ENCODE results near the gene PKD2.
"Not testable (repeated sequence)": the region's sequence is repeated elsewhere in the genome, so short reads cannot be mapped to it uniquely, and the experiment has no call there.

PKD2 gene

GRCh38 chr4:87986508-87986907 is 20.9 kb upstream of the PKD2 start:
- no peak for DNase-seq (ENCODE audit: low spot score)

GRCh38 chr4:87989765-87990164 is 17.7 kb upstream of the PKD2 start:
- no peak for DNase-seq (ENCODE audit: low spot score)

DNA sequence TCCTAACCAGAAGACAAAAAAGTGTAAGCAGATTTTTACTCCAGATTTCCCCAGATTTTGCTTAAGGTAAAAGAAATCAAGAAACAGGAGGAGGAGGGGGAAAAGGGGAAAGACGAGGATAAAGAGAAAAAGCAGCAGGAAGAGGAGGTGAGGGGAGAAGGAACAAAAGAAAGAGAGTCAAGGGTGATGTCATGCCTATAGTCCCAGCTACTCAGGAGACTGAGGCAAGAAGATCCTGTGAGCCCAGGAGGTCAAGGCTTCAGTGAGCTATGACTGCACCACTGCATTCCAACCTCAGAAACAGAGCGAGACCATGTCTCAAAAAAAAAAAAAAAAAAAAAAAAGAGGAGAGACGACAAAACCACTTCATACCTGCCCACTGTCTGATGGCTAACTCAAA is 12.0 kb upstream of the PKD2 start:
- no peak for DNase-seq (ENCODE audit: low spot score)

GRCh38 chr4:87999191-87999691 is 8.2 kb upstream of the PKD2 start:
- not testable (repeated sequence) for DNase-seq (ENCODE audit: low spot score)

DNA sequence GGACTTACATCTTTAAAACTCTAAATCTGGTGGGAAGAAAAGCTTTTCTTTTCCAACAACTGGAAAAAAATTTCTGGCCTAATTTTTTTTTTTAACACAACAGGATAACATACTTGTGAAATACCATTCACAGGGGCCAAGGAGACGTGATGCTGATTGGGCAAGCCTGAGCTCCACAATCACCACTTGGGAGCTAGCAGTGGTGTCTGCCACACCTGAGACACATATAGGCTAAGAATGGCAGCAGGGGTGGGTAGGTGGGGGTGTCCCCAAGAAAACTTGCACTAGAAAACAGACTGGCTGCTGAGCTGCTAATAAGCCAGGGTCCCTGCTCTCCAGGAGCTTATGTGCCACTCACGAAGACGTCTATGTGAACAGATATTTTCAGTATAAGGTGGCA is 5.6 kb upstream of the PKD2 start:
- no peak for DNase-seq (ENCODE audit: low spot score)

DNA sequence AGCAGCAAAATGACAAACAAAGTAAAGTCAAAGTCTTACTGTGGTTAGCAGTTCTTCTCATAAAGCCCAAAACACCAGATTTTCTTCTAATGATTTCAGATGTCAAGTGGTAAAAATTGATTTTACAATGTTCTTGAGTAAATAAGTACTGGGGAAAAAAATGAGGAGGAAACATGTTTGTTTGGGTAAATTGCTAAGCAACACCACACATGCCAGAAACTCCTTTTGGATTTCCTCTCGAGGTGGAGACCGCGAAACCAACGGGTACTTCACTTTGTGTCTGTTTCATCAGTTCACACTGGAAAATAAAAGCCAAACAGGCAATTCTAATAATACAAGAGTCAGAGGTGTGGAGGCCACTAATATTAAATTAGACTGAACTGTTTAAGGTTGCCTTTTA is 4.6 kb upstream of the PKD2 start:
- no peak for DNase-seq (ENCODE audit: low spot score)

DNA sequence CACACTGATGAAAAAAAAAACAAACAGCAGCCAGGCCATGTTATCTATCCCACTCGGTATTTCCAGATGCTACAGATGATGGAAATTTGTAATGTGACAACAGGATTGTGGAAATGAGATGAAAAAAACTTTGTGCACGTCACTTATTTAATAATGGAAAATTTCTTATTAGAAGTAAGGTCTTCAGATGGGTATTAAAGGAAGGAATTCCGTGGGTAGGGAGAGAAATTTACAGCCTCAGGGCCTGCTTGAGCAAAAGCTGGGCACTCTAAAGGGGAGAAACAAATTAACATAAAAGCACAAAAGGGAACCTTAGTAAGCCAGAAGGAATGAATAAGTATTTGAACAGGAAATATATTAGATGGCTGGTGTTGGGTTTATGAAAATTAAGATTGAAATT is 4.2 kb upstream of the PKD2 start:
- no peak for DNase-seq (ENCODE audit: low spot score)

DNA sequence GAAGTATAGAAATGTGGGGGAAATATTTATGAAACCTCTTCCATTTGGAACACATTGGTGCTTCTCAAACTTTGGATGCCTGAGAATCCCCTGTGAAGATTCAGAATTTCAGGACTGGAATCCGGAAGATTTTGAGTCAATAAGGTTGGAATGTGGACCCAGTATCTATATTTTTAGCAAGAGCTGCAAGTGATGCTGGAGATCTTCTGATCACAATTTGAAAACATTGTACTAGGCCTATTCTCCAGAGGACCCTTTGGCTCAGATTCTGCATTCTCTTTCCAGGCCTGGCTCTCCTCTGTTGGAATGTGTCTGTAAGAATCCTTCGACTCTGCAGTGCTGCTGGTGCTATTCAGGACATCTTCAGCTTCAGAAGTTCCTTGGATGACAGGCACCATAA is 2.4 kb upstream of the PKD2 start:
- no peak for DNase-seq (ENCODE audit: low spot score)

GRCh38 chr4:88005946-88006345 is 1.5 kb upstream of the PKD2 start:
- no peak for DNase-seq (ENCODE audit: low spot score)

- DNase-seq (ENCODE audit: low spot score) = peak; percentile 69
Observed at GRCh38 chr4:88006956-88007303, 505 bp upstream of the PKD2 start.

- DNase-seq (ENCODE audit: low spot score) = peak; percentile 76
Observed at GRCh38 chr4:88008122-88008742, 797 bp downstream of the PKD2 start.

- no peak for DNase-seq (ENCODE audit: low spot score)
Observed at GRCh38 chr4:88008743-88009171, 1.3 kb downstream of the PKD2 start.

- no peak for DNase-seq (ENCODE audit: low spot score)
Observed at GRCh38 chr4:88009871-88010270, 2.4 kb downstream of the PKD2 start.

GRCh38 chr4:88010966-88011365 is 3.5 kb downstream of the PKD2 start:
- DNase-seq (ENCODE audit: low spot score) = no peak

GRCh38 chr4:88012647-88013046 is 5.2 kb downstream of the PKD2 start:
- DNase-seq (ENCODE audit: low spot score) = no peak

GRCh38 chr4:88014386-88014905 is 7.0 kb downstream of the PKD2 start:
- no peak for DNase-seq (ENCODE audit: low spot score)

- DNase-seq (ENCODE audit: low spot score) = no peak
Observed at GRCh38 chr4:88015659-88016295, 8.3 kb downstream of the PKD2 start.

- DNase-seq (ENCODE audit: low spot score) = no peak
Observed at GRCh38 chr4:88017516-88018297, 10.3 kb downstream of the PKD2 start.

DNA sequence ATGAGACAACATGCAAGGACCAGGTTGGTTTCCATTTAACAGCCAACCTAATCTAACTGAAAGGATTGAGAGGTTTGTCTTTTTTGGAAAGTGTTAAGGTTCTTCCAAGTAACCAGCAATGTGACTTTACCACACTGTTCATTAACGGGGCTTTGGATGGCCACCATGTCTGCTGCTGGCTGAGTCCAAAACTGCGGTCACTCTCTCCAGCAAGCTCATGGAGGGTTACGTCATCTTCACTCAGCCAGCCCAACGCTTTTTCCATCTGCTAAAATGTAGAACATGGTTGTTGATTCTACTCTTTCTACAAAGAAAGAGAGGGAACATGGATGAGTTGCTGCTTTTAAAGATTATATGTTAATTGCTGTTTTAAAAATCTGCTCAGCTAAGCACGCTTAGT is 11.0 kb downstream of the PKD2 start:
- no peak for DNase-seq (ENCODE audit: low spot score)

GRCh38 chr4:88021824-88022223 is 14.4 kb downstream of the PKD2 start:
- DNase-seq (ENCODE audit: low spot score) = no peak

DNA sequence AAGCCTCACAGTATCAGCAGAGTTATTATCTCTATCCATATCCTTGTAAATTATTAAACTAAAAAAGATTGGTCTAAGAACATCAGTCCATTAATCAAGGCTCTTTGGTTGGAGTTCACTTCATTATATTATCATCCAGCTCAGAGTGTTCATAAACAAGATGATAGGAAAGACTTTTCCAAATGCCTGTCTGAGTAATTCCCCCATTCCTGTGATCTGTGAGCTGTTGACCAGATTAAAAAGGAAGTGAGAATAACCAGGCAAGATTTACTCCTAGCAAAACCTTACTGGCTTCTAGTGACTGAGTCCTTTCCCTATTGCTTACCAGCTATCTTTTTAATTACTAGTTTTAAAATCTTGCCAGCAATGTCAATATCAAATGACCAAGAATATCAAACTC is 14.9 kb downstream of the PKD2 start:
- DNase-seq (ENCODE audit: low spot score) = no peak

- DNase-seq (ENCODE audit: low spot score) = not testable (repeated sequence)
Observed at GRCh38 chr4:88025868-88026661, 18.6 kb downstream of the PKD2 start.

All from left forelimb (tissue), 1 donor.